Activated naive CD8-positive, alpha-beta T cell treated with anti-CD3 and anti-CD28 coated beads, Interleukin-2, amount 10 ng/mL, durations not matched to agents 7 days and 5 days (primary cell): ENCODE measurements around the gene HECTD3. TPM values are rescaled to one million over a fixed set of nuclear protein-coding genes. Genes with fewer than 3 reads are reported as not detected.
"Not testable (repeated sequence)": the region's sequence is repeated elsewhere in the genome, so short reads cannot be mapped to it uniquely, and the experiment has no call there.

Experiments used
- ATAC-seq: fragments of 150-1000 bp; cut with Tn5 transposase; one replicate; pipeline ENCODE4 v1.10.0; 2021; ENCODE audit warnings: low read depth, moderate library complexity
- POLR2A ChIA-PET: fragments of 350-600 bp; sonication (Branson Sonifier 250); formaldehyde crosslinking; loops from one replicate; lab custom pipeline; 2021; ENCODE audit warnings: antibody characterized with exemption; lab: Charles Lee
- DNase-seq: peaks from one replicate; pipeline ENCODE4 v3.0.0; 2021
- H3K27ac Mint-ChIP-seq: one replicate; pipeline ENCODE4 v1.8.0; 2022; ENCODE audit warnings: mild to moderate bottlenecking, mixed read lengths
- H3K27me3 Mint-ChIP-seq: one replicate; pipeline ENCODE4 v1.8.0; 2022; ENCODE audit warnings: mild to moderate bottlenecking, moderate library complexity, mixed read lengths
- H3K36me3 Mint-ChIP-seq: one replicate; pipeline ENCODE4 v1.8.0; 2021; ENCODE audit warnings: mild to moderate bottlenecking, mixed read lengths
- H3K4me1 Mint-ChIP-seq: one replicate; pipeline ENCODE4 v1.8.0; 2021; ENCODE audit warnings: mixed read lengths
- H3K4me3 Mint-ChIP-seq: one replicate; pipeline ENCODE4 v1.8.0; 2022; ENCODE audit warnings: mild to moderate bottlenecking, moderate library complexity, mixed read lengths
- H3K9me3 Mint-ChIP-seq: one replicate; pipeline ENCODE4 v1.8.0; 2021; ENCODE audit warnings: mixed read lengths
- total RNA-seq, 2 experiments: library from RNA; stranded (reverse); gene quantifications; one replicate each; pipeline ENCODE4 v1.2.3, GENCODE V29; 2021

Gene HECTD3
- total RNA-seq, 2 experiments from 2014 or later = 44.2 to 44.9 TPM

DNA sequence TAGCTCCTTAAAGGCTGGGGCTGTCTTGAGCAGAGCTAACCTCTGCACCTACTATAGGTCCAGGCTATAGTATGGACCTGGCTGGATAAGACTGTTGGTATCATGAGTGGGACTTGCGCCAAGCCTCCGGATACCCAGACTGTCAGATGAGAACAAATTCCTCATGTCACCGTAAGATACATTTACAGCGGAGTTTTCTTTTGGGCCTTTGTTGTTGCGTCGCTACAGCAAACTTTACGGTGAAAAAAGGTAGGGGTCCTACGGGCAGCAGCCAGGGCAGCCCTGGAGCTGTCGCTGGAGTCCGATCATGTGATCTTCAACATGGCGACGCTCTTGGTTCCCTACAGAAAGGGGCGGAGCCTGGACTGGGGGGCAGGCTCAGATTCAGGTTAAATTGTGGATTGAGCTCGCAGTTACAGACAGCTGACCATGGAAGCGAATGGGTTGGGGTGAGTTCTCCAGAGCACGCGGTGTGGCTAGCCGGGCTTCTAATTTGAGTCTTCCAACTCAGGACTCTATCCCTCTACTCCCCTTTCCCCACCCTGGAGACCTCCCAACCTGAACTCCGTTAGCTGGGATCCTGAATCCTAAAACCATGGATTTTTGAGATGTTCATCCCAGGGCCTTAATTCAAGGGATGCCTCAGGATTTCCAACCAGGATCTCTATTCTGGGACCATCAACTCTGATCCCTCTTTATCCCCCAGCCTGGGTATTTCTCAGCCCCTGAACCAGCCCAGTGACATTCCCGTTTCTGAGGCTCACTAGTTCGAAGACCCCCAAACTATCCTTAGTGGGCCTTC is 914 bp upstream of the HECTD3 start, which contains the start of gene UROD:
UROD (plus strand) TSS at position 418 of the 802 bp plus-strand sequence; CDS start at position 430, 12 bp downstream.
- H3K4me3 Mint-ChIP-seq = peak within 1 kb of the TSS; percentile 89
- H3K9me3 Mint-ChIP-seq = no peaks in the 10 kb centered on the region
- POLR2A ChIA-PET = interaction anchor here (0.6 to 6.2 kb wide), 26 partner anchors 10 to 572 kb away, joined by 3 to 84 read pairs (median 9); partner anchors contain the start of genes BTBD19, EIF2B3, HPDL and MUTYH
- ATAC-seq (peak; percentile 71), DNase-seq (peak; percentile 86)
- peaks cover 10% of the 10 kb centered on the region for H3K36me3 Mint-ChIP-seq
- H3K27ac Mint-ChIP-seq = peak within 1 kb of the TSS; percentile 97
- no peaks in the 10 kb centered on the region for H3K27me3 Mint-ChIP-seq
- H3K4me1 Mint-ChIP-seq = peaks cover 29% of the 10 kb centered on the region

DNA sequence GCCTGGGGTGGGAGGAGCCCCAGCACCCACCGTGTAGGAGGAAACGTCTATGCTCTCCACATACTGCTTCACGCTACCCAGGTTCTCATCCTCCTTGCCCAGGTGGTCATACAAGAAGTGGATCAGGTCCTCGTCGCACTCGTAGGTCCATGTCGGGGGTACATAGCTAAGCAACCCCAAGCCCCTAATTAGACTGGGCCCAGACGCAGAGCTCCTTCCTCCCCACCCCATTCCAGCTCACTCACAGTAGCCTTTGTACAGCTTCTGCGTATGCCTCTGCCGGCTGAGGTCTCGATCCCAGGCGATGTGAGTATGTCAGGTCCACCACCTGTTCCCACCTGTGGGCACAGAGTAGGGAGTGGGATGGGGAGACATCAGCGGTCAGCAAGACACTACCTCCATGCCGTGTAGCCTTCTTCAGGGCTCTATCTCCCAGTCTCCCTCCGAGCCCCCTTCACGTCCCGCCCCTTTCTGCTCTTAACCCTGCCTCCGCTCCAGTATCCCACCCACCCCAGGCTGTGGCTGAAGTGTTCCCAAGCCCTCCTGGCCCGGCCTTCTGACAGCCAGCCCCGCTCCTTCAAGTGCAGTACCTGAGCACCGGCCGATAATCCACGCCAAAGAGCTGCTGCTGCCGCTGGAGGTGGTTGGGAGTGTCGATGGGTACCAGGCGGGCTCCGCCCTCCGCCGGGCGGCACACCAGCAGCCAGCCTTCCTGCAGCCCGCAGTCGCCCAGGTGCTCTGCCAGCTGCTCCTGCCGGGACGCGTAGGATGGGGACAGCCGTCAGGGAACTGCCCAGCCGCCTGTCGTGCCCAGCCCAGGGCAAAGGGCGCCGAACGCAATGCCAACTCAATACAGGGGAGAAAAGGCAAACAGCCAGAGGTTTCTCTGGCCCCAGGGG is 919 bp downstream of the HECTD3 start:
- Mint-ChIP-seq H3K27me3 (no peaks in the 10 kb centered on the region), H3K9me3 (no peaks in the 10 kb centered on the region), H3K4me3 (peak overlapping the region; percentile 89), H3K4me1 (peaks cover 29% of the 10 kb centered on the region), H3K36me3 (peaks cover 10% of the 10 kb centered on the region), H3K27ac (peak overlapping the region; percentile 53)
- ATAC-seq (no peak), DNase-seq (peak; percentile 54)
- POLR2A ChIA-PET = interaction anchor here (0.6 to 6.2 kb wide), 26 partner anchors 8 to 573 kb away, joined by 3 to 84 read pairs (median 9); partner anchors contain the start of genes BTBD19, CCDC163, EIF2B3 and HPDL

DNA sequence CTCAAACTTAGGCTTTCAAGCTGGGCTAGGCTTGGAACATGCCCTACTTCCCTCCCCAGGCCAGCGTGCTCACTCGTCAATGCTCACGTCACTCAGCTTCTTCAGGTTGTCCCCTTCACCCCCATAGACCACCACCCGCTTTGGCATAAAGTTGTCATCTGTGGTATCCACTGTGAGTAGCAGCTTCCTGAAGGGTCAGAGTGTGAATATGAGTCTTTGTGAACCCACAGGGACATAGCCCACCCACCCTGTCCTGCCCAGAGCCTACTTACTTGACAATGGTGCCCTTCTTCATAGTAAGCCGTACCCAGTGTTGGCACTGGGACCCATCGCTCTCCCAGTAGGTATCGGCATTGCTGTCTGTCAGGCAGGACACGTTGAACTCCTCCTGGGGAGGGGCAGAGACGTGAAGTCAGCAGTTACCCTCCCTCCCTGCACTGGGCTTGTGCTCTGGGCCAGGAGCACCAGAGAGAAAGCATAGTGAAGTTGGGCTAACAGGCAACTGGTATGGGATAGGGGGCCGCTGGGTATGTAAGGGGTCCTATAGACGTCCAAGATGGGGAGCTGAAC is 1.7 kb downstream of the HECTD3 start:
- peaks cover 7% of the 10 kb centered on the region for H3K36me3 Mint-ChIP-seq
- H3K27me3 Mint-ChIP-seq = no peaks in the 10 kb centered on the region
- ATAC-seq (no peak), DNase-seq (no peak)
- H3K9me3 Mint-ChIP-seq = no peaks in the 10 kb centered on the region
- H3K4me1 Mint-ChIP-seq = peaks cover 25% of the 10 kb centered on the region
- POLR2A ChIA-PET = interaction anchor here (3.3 to 6.2 kb wide), 5 partner anchors 22 to 279 kb away, joined by 27 to 49 read pairs (median 45); partner anchors contain the start of genes EIF2B3, PLK3, RNU5D-1 and RPS8
- peak overlapping the region; percentile 9 for H3K27ac Mint-ChIP-seq
- peak overlapping the region; percentile 89 for H3K4me3 Mint-ChIP-seq

DNA sequence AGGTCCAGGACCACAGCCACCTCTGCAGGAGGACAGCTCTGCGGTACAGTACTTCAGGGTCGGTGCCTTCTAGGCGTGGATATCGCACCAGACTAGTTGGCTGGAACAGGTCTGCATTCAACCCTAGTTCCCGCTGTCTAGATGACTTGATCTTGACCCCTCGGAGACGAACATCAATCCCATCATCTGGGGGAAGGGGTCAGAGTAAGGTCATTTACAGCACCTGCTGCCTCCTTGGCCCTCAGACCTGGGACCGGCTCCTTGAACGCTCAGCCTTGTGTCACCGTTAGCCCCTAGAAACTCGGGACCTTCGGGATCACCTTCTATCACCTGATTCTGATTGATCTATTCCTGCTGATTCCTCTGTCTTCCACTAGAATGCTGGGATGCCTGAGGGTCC is 2.6 kb downstream of the HECTD3 start:
- H3K9me3 Mint-ChIP-seq = no peaks in the 10 kb centered on the region
- H3K4me1 Mint-ChIP-seq = peaks cover 22% of the 10 kb centered on the region
- H3K27ac Mint-ChIP-seq = no peak overlapping the region
- ATAC-seq = no peak
- POLR2A ChIA-PET = interaction anchor here (4.2 to 6.2 kb wide), 2 partner anchors 188 to 208 kb away, joined by 38 to 47 read pairs; partner anchors contain the start of gene PLK3
- no peak overlapping the region for H3K4me3 Mint-ChIP-seq
- no peak for DNase-seq
- no peaks in the 10 kb centered on the region for H3K27me3 Mint-ChIP-seq
- H3K36me3 Mint-ChIP-seq = peaks cover 7% of the 10 kb centered on the region

DNA sequence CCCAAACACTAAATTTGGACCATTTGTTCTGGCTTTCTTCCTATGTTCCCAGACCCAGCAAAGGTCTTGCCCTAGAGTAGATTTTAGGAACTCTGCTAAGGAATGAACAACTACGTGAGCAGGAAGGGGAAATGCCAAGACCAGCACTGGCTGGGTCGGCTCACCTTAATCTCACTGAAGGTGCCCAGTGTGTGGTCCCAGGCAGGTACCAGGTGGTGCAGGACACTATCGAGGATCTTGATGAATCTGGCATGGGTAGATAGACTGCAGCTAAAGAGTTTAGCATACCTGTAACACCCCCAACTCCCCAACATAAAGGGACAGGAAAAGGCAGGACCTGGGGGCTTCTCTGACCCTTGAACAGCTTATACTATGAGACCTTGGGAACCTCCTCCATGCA is 3.0 kb downstream of the HECTD3 start:
- no peak for DNase-seq
- H3K9me3 Mint-ChIP-seq = no peaks in the 10 kb centered on the region
- H3K27me3 Mint-ChIP-seq = no peaks in the 10 kb centered on the region
- H3K4me3 Mint-ChIP-seq = no peak overlapping the region
- H3K36me3 Mint-ChIP-seq = peaks cover 7% of the 10 kb centered on the region
- H3K4me1 Mint-ChIP-seq = peaks cover 20% of the 10 kb centered on the region
- POLR2A ChIA-PET = interaction anchor here (0.6 kb wide), 1 partner anchor 138 kb away, joined by 4 read pairs; no protein-coding TSS in a partner anchor
- peak overlapping the region; percentile 18 for H3K27ac Mint-ChIP-seq
- ATAC-seq = no peak

DNA sequence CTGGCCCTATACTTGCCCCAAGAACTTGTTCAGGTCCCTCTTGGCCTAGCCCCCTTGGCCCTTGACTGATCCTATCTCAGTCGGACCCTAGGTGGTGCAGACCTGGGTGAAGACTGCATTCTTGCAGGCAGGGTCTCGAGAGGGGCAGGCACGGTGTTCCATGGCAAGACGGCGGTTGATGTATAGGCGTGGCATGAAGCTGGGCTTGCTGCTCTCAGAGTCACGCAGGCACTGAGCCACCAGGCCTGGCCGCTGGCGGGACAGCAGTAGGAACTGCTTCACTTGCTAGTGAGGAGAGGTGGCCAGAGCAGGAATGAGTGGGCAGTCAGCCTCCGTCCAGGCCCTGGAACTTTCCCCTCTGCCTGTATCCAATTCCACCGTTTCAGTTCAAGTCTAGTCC is 3.8 kb downstream of the HECTD3 start:
- no peak for DNase-seq
- ATAC-seq = no peak
- POLR2A ChIA-PET = interaction anchor here (0.5 kb wide), 2 partner anchors 331 to 541 kb away, joined by 3 to 5 read pairs; no protein-coding TSS in a partner anchor
- Mint-ChIP-seq H3K36me3 (peaks cover 13% of the 10 kb centered on the region), H3K4me1 (peaks cover 18% of the 10 kb centered on the region), H3K9me3 (no peaks in the 10 kb centered on the region), H3K27me3 (no peaks in the 10 kb centered on the region), H3K4me3 (no peak overlapping the region), H3K27ac (no peak overlapping the region)

DNA sequence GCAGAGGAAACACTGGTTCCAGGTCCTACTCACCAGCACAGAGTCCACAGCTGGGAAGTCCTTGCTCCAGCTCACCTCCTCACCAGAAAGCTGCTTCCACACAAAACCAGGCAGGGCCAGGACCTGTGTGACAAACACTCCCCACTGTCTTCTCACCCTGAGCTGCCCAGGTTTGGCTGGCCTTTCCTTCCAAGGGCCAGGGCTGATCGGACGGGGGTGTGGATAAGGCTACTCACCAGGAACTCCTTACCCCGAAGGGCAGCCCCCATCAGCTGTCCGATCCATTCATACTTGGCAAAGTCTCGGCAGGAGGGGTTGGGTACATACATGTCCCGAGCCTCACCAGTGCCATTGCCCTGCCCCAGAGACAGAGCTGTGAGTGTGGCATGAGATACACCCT is 5.4 kb downstream of the HECTD3 start:
- no peak overlapping the region for H3K4me3 Mint-ChIP-seq
- H3K27ac Mint-ChIP-seq = no peak overlapping the region
- peaks cover 16% of the 10 kb centered on the region for H3K4me1 Mint-ChIP-seq
- no peaks in the 10 kb centered on the region for H3K27me3 Mint-ChIP-seq
- DNase-seq = no peak
- H3K36me3 Mint-ChIP-seq = peaks cover 13% of the 10 kb centered on the region
- ATAC-seq = no peak
- H3K9me3 Mint-ChIP-seq = no peaks in the 10 kb centered on the region
- POLR2A ChIA-PET = no interaction called here

DNA sequence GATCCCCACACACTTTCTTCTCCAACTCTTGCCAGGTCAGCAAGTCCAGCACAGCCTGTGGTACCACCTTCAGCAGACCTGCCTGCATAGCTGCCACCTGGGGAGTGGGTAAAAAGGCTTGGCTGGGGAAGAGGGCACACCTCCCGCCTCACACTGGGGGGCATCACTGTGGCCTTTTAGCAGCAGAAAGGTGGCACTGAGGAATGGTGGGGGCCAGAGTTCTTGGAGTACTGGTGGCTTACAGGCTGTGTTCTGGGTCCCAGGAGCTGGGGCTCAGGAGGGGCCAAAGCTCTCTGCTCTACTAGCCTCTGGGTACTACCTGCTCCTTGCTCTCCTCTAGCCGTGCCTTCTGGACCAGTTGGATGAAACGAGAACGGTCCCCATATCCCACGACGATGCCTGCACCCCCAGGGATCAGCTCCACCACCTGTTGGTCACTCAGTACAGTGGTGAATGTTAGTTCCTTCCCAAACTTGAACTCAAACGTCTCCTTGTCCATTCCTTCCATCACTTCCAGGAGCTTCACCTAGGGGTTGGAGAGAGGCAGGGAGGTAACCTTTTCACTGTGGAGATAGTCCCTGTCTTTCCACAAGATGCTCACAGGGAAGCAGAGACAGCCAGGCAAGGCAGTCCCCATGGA is 6.7 kb downstream of the HECTD3 start:
- POLR2A ChIA-PET = interaction anchor here (0.6 kb wide), 1 partner anchor 334 kb away, joined by 5 read pairs; no protein-coding TSS in a partner anchor
- peaks cover 13% of the 10 kb centered on the region for H3K36me3 Mint-ChIP-seq

DNA sequence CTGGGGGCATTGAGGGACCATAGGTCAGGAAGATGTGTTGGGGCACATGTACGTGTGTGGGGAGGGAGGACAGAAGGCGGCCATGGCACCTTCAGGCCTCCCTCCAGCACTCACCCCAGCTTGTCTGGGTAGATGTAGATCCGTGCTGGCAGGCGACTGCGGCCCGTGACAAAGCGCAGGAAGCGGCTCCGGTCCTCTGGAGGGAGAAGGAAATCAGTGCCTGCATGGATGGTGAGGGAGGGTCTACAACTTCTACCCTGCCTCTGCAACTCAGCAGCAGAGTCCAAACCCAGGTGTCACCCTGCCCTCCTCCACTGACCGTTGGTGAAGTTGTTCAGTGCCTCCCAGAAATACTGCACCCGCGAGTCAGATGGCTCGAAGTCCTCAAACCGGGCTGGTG is 7.4 kb downstream of the HECTD3 start:
- DNase-seq = no peak
- peaks cover 8% of the 10 kb centered on the region for H3K36me3 Mint-ChIP-seq
- POLR2A ChIA-PET = no interaction called here

More for the DNA sequence above, 6.7 kb downstream of the HECTD3 start:
- Mint-ChIP-seq H3K9me3 (no peaks in the 10 kb centered on the region), H3K27ac (no peak overlapping the region), H3K4me3 (no peak overlapping the region), H3K4me1 (peaks cover 11% of the 10 kb centered on the region), H3K27me3 (no peaks in the 10 kb centered on the region)
- DNase-seq = no peak
- ATAC-seq = peak; percentile 13

DNA sequence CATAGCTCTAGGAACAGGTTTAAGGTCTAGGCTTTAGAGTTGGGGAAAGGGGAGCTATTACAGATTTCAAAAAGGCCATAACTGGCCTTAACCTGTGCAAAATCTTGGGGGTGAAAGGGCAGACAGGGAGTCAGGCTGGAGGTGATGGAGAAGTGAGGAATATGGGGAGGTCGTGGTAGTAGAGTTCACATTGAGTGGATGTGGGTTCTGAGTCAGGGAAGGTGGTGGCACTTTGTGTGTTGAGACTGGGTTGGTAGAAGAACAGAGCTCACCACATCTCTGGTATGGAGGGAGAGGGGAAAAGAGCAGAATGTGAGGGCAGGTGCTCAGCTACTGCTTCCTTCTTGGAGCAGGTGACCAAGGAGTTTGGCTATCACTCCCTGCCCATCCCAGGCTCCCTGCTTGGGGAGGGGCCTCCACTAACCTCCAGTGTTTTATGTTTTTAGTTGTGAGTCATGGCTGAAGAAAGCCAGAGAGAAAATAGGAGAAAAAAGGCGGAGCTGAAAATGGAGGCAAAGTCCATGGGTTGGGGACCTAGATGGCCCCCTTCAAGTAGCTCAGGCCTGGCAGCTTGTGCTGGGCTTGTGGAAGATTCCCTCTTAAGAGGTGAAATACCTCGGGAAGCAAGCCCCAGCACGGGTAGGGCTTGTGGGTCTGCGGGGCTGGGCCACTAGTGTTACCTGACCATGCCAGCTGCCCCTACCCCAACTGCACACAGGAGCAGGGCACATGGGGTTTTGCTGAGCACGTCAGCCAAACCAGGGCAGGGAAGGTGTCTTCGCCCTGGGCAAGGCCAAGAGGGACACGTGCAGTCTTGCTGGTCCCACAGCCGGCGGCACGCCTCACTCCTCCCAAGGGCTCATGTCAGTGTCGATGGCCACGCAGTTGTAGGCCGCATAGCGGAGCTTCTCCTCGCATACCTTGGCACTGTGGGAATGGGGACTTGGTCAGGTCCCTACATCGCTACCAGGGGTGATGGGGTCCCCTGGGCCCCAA is 8.2 kb downstream of the HECTD3 start:
- H3K4me3 Mint-ChIP-seq = no peak overlapping the region

More for the DNA sequence above, 7.4 kb downstream of the HECTD3 start:
- no peaks in the 10 kb centered on the region for H3K27me3 Mint-ChIP-seq
- no peak overlapping the region for H3K27ac Mint-ChIP-seq
- no peak overlapping the region for H3K4me3 Mint-ChIP-seq
- ATAC-seq = no peak
- peaks cover 11% of the 10 kb centered on the region for H3K4me1 Mint-ChIP-seq
- no peaks in the 10 kb centered on the region for H3K9me3 Mint-ChIP-seq

DNA sequence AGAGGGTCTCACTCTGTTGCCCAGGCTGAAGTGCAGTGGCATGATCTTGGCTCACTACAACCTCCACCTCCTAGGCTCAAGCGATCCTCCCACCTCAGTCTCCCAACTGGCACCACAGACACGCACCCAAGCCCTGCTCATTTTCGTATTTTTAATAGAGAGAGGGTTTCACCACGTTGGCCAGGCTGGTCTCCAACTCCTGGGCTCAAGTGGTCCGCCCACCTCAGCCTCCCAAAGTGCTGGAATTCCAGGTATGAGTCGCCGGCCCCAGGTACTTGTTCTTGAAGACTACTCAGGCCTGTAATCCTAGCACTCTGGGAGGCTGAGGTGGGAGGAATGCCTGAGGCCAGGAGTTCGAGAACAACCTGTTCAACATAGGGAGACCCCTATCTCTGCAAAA is 9.5 kb downstream of the HECTD3 start:
- not testable (repeated sequence) for H3K36me3 Mint-ChIP-seq, H3K27ac Mint-ChIP-seq, H3K27me3 Mint-ChIP-seq, ATAC-seq, H3K4me3 Mint-ChIP-seq, H3K9me3 Mint-ChIP-seq, DNase-seq
- POLR2A ChIA-PET = interaction anchor here (0.6 to 1.7 kb wide), 4 partner anchors 9 to 210 kb away, joined by 3 to 9 read pairs (median 6); partner anchors contain the start of genes HECTD3 and UROD
- H3K4me1 Mint-ChIP-seq = peaks cover 11% of the 10 kb centered on the region

More for the DNA sequence above, 8.2 kb downstream of the HECTD3 start:
- H3K36me3 Mint-ChIP-seq = peaks cover 8% of the 10 kb centered on the region
- no peaks in the 10 kb centered on the region for H3K9me3 Mint-ChIP-seq
- peak overlapping the region; percentile 48 for H3K27ac Mint-ChIP-seq
- peaks cover 11% of the 10 kb centered on the region for H3K4me1 Mint-ChIP-seq
- POLR2A ChIA-PET = interaction anchor here (0.9 to 1.7 kb wide), 3 partner anchors 9 to 281 kb away, joined by 3 to 9 read pairs (median 3); partner anchors contain the start of genes HECTD3 and UROD
- ATAC-seq (no peak), DNase-seq (no peak)
- H3K27me3 Mint-ChIP-seq = no peaks in the 10 kb centered on the region
